Activated naive CD4-positive, alpha-beta T cell treated with anti-CD3 and anti-CD28 coated beads, Interleukin-2, amount 10 ng/mL, durations not matched to agents 7 days and 5 days (primary cell): Measurements from ENCODE around the gene AKAP17A.
"Not testable (repeated sequence)": the region's sequence is repeated elsewhere in the genome, so short reads cannot be mapped to it uniquely, and the experiment has no call there.

Source experiments
- CTCF ChIA-PET: fragments of 350-600 bp; sonication (Branson Sonifier 250); formaldehyde crosslinking; loops from one replicate; lab custom pipeline; 2021; ENCODE audit warnings: antibody characterized with exemption; lab: Charles Lee
- DNase-seq: peaks from one replicate; pipeline ENCODE4 v3.0.0-alpha.2; 2020
- H3K27ac Mint-ChIP-seq: one replicate; pipeline ENCODE4 v1.8.0; 2021; ENCODE audit warnings: mild to moderate bottlenecking, moderate library complexity, mixed read lengths
- H3K27me3 Mint-ChIP-seq: one replicate; pipeline ENCODE4 v1.8.0; 2021; ENCODE audit warnings: mild to moderate bottlenecking, mixed read lengths
- H3K36me3 Mint-ChIP-seq: one replicate; pipeline ENCODE4 v1.8.0; 2021; ENCODE audit warnings: mixed read lengths
- H3K4me1 Mint-ChIP-seq: one replicate; pipeline ENCODE4 v1.8.0; 2021; ENCODE audit warnings: mixed read lengths
- H3K4me3 Mint-ChIP-seq: one replicate; pipeline ENCODE4 v1.8.0; 2021; ENCODE audit warnings: mild to moderate bottlenecking, moderate library complexity, mixed read lengths
- H3K9me3 Mint-ChIP-seq: one replicate; pipeline ENCODE4 v1.8.0; 2021; ENCODE audit warnings: mixed read lengths

The AKAP17A gene

DNA sequence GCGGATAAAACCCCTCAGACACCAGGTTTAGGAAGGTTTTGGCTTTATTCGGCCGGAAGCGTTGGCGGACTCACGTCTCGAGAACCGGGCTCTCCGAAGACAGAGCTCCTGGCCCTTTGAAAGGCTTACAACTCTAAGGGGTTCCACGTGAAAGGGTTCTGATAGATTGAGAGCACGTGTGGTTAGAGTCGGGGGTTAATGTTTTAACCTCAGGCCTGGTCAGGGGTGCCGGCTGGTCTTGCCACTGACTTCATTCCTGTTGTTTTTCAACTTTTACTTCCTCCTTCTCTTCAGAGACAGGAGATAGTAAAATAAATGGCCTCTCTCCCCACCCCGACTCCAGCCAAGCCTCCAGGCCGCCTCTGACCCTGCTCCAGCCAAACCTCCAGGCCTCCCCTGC, 18.8 kb downstream of the AKAP17A start:
- Mint-ChIP-seq H3K27me3 (peaks cover 10% of the 10 kb centered on the region), H3K4me3 (no peak overlapping the region), H3K36me3 (no peaks in the 10 kb centered on the region), H3K27ac (no peak overlapping the region), H3K9me3 (no peaks in the 10 kb centered on the region), H3K4me1 (no peaks in the 10 kb centered on the region)
- CTCF ChIA-PET = no interaction called here
- DNase-seq = no peak

DNA sequence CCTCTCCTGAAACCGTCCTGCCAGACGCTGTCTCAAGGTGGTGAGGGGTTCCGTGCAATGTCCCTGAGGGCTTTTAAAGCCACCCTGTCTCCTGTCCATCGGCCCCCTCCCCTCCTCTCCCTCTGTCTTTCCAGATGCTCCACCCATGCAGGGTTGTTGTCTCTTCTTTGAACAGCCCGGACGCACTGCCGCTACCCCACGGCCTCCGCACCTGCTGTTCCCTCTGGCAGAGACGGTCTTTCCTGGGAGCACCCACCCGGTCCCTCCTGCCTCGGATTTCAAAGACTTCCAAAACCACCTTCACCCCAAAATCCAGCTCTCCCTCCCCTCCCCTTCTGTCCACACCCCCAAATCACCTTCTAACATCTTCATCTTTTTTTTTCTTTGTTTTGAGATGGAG, 19.3 kb downstream of the AKAP17A start:
- DNase-seq = no peak
- CTCF ChIA-PET = no interaction called here
- no peaks in the 10 kb centered on the region for H3K36me3 Mint-ChIP-seq
- peaks cover 10% of the 10 kb centered on the region for H3K27me3 Mint-ChIP-seq
- no peak overlapping the region for H3K4me3 Mint-ChIP-seq
- no peak overlapping the region for H3K27ac Mint-ChIP-seq
- no peaks in the 10 kb centered on the region for H3K4me1 Mint-ChIP-seq
- H3K9me3 Mint-ChIP-seq = no peaks in the 10 kb centered on the region

DNA sequence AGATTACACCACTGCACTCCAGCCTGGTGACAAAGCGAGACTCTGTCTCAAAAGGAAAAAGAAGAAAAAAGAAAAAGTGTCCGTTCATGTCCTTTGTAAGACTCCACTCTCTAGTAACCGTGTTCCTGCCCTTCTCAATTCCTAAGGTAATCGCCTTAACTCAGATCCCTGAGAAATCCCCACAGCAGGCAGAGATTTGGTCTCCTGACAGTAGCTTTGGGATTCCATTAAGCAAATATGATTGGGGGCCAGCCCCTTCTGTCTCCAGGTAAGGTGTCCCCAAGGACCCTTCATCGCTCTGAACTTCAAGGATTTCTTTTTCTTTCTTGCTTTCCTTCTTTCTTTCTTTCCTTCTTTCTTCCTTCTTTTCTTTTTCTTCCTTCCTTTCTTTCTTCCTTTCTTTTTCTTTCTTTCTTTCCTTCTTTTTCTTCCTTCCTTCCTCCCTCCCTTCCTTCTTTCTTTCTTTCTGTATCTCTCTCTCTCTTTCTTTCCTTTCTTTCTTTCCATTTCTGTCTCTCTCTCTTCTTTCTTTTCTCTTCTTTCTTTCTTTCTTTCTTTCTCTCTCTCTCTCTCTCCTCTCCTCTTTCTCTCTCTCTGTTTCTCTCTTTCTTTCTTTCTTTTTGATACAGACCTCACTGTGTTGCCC, 21.4 kb downstream of the AKAP17A start:
- no peak for DNase-seq
- no peak overlapping the region for H3K27ac Mint-ChIP-seq
- no peaks in the 10 kb centered on the region for H3K36me3 Mint-ChIP-seq
- H3K9me3 Mint-ChIP-seq = no peaks in the 10 kb centered on the region
- H3K27me3 Mint-ChIP-seq = peaks cover 10% of the 10 kb centered on the region
- no peak overlapping the region for H3K4me3 Mint-ChIP-seq
- H3K4me1 Mint-ChIP-seq = peaks cover 1% of the 10 kb centered on the region
- CTCF ChIA-PET = no interaction called here

DNA sequence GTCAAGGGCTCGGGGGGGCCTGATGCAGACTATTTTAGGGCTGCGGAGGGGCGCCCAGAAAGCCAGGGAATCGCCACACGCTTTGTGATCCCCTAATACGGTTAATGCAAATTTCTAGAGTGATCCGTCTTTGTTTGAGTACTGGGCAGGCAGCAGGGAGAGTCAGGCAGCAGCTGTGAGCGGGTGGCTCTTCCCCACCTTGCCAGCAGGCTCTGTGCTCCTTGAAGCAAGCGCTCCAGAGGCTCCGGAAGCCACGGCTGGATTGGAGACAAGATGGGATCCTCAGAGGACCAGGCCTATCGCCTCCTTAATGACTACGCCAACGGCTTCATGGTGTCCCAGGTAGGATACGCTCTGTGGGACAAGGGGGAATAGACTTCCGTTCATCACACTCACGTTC, 23.5 kb downstream of the AKAP17A start, which contains the start of gene ASMT:
ASMT (plus strand) TSS at position 133 of the 400 bp plus-strand sequence; CDS start at position 274, 141 bp downstream.
- Mint-ChIP-seq H3K27ac (no peak within 1 kb of the TSS), H3K27me3 (peaks cover 10% of the 10 kb centered on the region), H3K36me3 (no peaks in the 10 kb centered on the region), H3K4me1 (peaks cover 2% of the 10 kb centered on the region), H3K9me3 (no peaks in the 10 kb centered on the region), H3K4me3 (no peak within 1 kb of the TSS)
- CTCF ChIA-PET = no interaction called here
- DNase-seq = no peak

DNA sequence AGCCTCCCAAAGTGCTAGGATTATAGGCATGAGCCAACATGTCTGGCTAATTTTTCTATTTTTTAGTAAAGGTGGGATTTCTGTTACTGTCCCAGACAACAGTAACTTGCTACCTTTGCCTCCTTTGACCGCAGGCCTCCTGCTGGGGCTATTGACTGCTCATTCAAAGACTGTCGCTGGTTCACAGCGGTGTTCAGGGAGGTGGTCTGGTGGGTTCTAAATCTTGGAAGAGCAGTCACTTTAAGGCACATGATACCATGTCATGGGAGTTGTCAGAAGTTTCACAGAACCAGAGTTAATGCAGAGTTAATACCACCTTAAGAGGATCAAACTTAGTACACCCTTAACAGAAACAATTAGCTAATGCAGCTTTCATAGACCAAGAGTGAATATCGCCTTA, 27.3 kb downstream of the AKAP17A start:
- no peaks in the 10 kb centered on the region for H3K36me3 Mint-ChIP-seq
- CTCF ChIA-PET = no interaction called here
- H3K9me3 Mint-ChIP-seq = no peaks in the 10 kb centered on the region
- no peak overlapping the region for H3K27ac Mint-ChIP-seq
- H3K4me1 Mint-ChIP-seq = peaks cover 12% of the 10 kb centered on the region
- H3K27me3 Mint-ChIP-seq = no peaks in the 10 kb centered on the region
- DNase-seq = no peak
- H3K4me3 Mint-ChIP-seq = no peak overlapping the region

DNA sequence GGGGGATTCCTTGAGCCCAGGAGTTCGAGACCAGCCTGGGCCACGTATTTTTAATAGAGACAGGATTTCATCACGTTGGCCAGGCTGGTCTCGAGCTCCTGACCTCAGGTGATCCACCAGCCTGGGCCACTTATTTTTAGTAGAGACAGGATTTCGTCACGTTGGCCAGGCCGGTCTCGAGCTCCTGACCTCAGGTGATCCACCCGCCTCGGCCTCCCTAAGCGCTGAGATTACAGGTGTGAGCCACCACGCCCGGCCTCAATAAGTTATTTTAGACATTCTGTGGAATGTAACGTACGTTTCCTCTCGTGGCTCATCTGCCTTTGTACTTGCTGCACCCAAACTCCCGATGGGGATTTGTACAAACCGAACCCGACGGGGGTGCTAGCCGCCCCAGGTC, 32.3 kb downstream of the AKAP17A start:
- Mint-ChIP-seq H3K9me3 (no peaks in the 10 kb centered on the region), H3K4me3 (no peak overlapping the region), H3K36me3 (no peaks in the 10 kb centered on the region), H3K27ac (no peak overlapping the region), H3K4me1 (peaks cover 10% of the 10 kb centered on the region), H3K27me3 (peaks cover 8% of the 10 kb centered on the region)
- CTCF ChIA-PET = no interaction called here
- DNase-seq = no peak

DNA sequence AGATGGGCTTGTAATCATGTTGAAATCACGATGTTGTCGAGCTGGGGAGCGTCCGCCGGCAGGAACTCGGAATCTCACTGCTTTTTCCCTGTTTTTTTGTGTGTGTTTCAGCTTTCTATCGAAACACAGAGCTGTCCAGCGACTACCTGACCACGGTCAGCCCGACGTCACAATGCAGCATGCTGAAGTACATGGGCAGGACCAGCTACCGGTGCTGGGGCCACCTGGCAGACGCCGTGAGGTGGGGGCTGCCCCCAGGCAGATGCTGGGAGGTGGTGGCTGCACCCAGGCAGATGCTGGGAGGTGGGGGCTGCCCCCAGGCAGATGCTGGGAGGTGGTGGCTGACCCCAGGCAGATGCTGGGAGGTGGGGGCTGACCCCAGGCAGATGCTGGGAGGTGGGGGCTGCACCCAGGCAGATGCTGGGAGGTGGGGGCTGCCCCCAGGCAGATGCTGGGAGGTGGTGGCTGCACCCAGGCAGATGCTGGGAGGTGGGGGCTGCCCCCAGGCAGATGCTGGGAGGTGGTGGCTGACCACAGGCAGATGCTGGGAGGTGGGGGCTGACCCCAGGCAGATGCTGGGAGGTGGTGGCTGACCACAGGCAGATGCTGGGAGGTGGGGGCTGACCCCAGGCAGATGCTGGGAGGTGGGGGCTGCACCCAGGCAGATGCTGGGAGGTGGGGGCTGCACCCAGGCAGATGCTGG, 32.9 kb downstream of the AKAP17A start:
- CTCF ChIA-PET, H3K27ac Mint-ChIP-seq, H3K36me3 Mint-ChIP-seq, H3K9me3 Mint-ChIP-seq, DNase-seq, H3K4me3 Mint-ChIP-seq: not testable (repeated sequence)
- H3K27me3 Mint-ChIP-seq = peaks cover 11% of the 10 kb centered on the region
- peaks cover 10% of the 10 kb centered on the region for H3K4me1 Mint-ChIP-seq

DNA sequence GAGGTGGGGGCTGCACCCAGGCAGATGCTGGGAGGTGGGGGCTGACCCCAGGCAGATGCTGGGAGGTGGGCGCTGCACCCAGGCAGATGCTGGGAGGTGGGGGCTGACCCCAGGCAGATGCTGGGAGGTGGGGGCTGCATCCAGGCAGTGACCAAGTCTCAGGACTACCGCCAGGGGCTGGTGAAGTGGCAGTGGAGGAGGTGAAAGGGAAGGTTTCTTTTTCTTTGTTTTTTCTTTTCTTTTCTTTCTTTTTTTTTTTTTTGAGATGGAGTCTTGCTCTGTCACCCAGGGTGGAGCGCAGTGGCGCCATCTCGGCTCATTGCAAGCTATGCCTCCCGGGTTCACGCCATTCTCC, 33.4 kb downstream of the AKAP17A start:
- CTCF ChIA-PET, DNase-seq, H3K27ac Mint-ChIP-seq, H3K36me3 Mint-ChIP-seq, H3K4me3 Mint-ChIP-seq, H3K9me3 Mint-ChIP-seq: not testable (repeated sequence)
- peaks cover 11% of the 10 kb centered on the region for H3K27me3 Mint-ChIP-seq
- H3K4me1 Mint-ChIP-seq = peaks cover 10% of the 10 kb centered on the region

DNA sequence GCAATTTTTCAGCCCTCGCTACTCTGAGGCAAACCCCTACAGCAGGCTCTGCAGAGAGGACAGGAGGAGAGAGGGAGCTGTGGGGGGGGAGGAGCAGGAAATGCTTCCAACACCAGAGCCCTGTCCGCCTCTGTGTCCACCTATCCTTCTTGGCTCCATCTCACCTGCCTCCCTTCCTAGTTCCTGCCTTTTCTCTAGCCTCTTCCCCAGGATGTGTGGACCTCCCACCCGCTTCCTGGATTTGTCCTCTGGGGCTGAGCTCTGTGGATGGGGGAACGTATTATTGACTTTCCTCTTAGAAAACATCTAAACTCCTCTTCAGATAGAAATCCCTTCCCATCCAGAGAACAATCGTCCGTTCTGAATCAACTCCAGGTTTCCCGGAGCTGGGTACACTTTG, 37.8 kb downstream of the AKAP17A start:
- Mint-ChIP-seq H3K36me3 (no peaks in the 10 kb centered on the region), H3K4me3 (no peak overlapping the region), H3K27ac (no peak overlapping the region), H3K4me1 (no peaks in the 10 kb centered on the region), H3K9me3 (no peaks in the 10 kb centered on the region), H3K27me3 (peaks cover 11% of the 10 kb centered on the region)
- no peak for DNase-seq
- CTCF ChIA-PET = no interaction called here

DNA sequence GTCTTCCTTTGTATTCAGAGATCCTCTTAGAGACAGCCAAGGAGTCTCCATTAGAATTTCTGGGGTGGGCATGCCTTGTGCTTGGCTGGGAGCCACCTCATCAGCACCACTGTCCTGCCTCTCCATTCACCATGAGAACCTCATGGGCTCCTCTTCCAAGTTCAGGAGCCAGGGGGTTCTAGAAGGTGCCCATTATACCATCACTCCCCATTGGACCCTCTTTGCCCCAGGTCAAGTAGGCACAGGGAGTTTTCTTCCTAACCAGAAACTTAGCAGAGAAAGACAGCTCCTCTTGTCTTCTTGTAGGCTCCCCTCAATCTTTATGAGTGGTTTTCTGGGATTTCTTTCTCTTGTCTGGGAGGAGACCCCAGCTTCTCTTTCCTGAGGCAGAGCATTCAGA, 54.6 kb downstream of the AKAP17A start:
- no peak overlapping the region for H3K4me3 Mint-ChIP-seq
- no peak for DNase-seq
- H3K27me3 Mint-ChIP-seq = peaks cover 34% of the 10 kb centered on the region

DNA sequence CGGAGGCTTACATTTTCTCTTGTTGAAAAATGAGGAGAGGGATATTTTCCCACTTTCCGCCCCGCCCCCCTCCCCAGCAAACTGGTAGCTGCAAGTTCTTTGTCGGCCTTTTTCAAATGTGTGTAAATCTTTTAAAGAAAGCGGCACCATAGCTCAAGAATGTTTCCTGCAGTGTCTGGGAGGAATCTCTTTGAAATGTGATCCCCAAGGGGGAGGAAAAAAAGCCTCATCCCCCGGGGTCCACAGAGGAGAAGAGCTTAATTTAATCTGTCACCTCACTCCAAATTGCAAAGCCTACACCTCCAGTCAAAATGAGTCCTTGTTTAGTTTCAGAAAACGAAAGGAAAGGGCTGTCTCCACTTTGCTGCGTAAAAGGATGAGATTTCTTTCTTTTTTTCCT, 58.2 kb downstream of the AKAP17A start:
- no peak for DNase-seq
- Mint-ChIP-seq H3K36me3 (no peaks in the 10 kb centered on the region), H3K4me1 (peaks cover 6% of the 10 kb centered on the region), H3K27ac (no peak overlapping the region), H3K4me3 (no peak overlapping the region), H3K9me3 (peaks cover 13% of the 10 kb centered on the region), H3K27me3 (peaks cover 30% of the 10 kb centered on the region)
- CTCF ChIA-PET = no interaction called here

More for the DNA sequence above, 54.6 kb downstream of the AKAP17A start:
- CTCF ChIA-PET = no interaction called here
- Mint-ChIP-seq H3K4me1 (peaks cover 3% of the 10 kb centered on the region), H3K36me3 (no peaks in the 10 kb centered on the region), H3K27ac (no peak overlapping the region), H3K9me3 (peaks cover 13% of the 10 kb centered on the region)
